Tibial artery (tissue), 4 donors: ENCODE results near the gene ITGB1BP1.

Experiments
- DNase-seq, 2 donors: peaks; one replicate each; pipeline ENCODE4 v3.0.0-alpha.2; 2019
- H3K27ac ChIP-seq, 2 donors: fragments of 200-600 bp; sonication (generic) in 1 of 2; 1 replicate in 1 of 2; 2 replicates in 1 of 2; pipeline ENCODE4 v1.5.1; 2018 to 2019; ENCODE audit warnings: mild to moderate bottlenecking in 1 of 2
- H3K27me3 ChIP-seq, 2 donors: fragments of 200-600 bp; sonication (generic) in 1 of 2; one replicate each; pipeline versions ENCODE4 v1.5.1 to v1.6.0; 2016 to 2019
- H3K36me3 ChIP-seq, 3 donors: fragments of 200-600 bp; sonication (generic) in 2 of 3; one replicate each; pipeline ENCODE4 v1.5.1; 2016 to 2019; ENCODE audit warnings: mild to moderate bottlenecking in 2 of 3
- H3K4me1 ChIP-seq, 4 donors: fragments of 200-600 bp; sonication (generic) in 2 of 4; 1 replicate in 3 of 4; 2 replicates in 1 of 4; pipeline ENCODE4 v1.5.1; 2016 to 2019
- H3K4me3 ChIP-seq, 2 donors: fragments of 200-600 bp; sonication (generic) in 1 of 2; 1 replicate in 1 of 2; 2 replicates in 1 of 2; pipeline ENCODE4 v1.5.1; 2018 to 2019; ENCODE audit warnings: mild to moderate bottlenecking in 2 of 2
- H3K9me3 ChIP-seq, 3 donors: fragments of 200-600 bp; sonication (generic) in 1 of 3; one replicate each; pipeline ENCODE4 v1.5.1; 2016 to 2019
- CTCF ChIP-seq, 2 experiments: fragments of 200-600 bp in 1 of 2; fragments of 450-650 bp in 1 of 2; IDR thresholded peaks; one replicate each; pipeline ENCODE4 v1.5.1; 2017 to 2019; ENCODE audit warnings: antibody characterized with exemption in 2 of 2, mild to moderate bottlenecking in 1 of 2, moderate library complexity in 1 of 2
- intact Hi-C: fragments of 100-400 bp; cut with DNase I; formaldehyde crosslinking; loops from one replicate; pipeline ENCODE4 v1.15.0; 2023; ENCODE audit warnings: low total_unique reads

The ITGB1BP1 gene

GRCh38 chr2:9412781-9413180 is 10.5 kb downstream of the ITGB1BP1 start:
- no peaks in the 10 kb centered on the region for H3K27me3 ChIP-seq
- H3K9me3 ChIP-seq: no peaks in the 10 kb centered on the region
- intact Hi-C loops: no loop called here
- H3K4me1 ChIP-seq: peaks cover 0 to 11% (median 0%) of the 10 kb centered on the region in 4 donors
- no peak for DNase-seq
- H3K36me3 ChIP-seq: peaks cover 0 to 52% (median 14%) of the 10 kb centered on the region in 3 donors
- no peak for TF ChIP-seq CTCF (IDR thresholded peaks at IDR 0.05)
- no peak overlapping the region for H3K27ac ChIP-seq
- no peak overlapping the region for H3K4me3 ChIP-seq

- H3K27me3 ChIP-seq: no peaks in the 10 kb centered on the region
- no peaks in the 10 kb centered on the region for H3K9me3 ChIP-seq
- no peak for DNase-seq
- peaks cover 0 to 16% (median 0%) of the 10 kb centered on the region in 4 donors for H3K4me1 ChIP-seq
- H3K36me3 ChIP-seq: peaks cover 0 to 62% (median 24%) of the 10 kb centered on the region in 3 donors
- no peak overlapping the region for H3K27ac ChIP-seq
- intact Hi-C loops: no loop called here
- no peak for TF ChIP-seq CTCF (IDR thresholded peaks at IDR 0.05)
- H3K4me3 ChIP-seq: no peak overlapping the region
Observed at GRCh38 chr2:9410108-9410507, 13.2 kb downstream of the ITGB1BP1 start.

GRCh38 chr2:9408641-9409151 is 14.6 kb downstream of the ITGB1BP1 start:
- H3K4me3 ChIP-seq: no peak overlapping the region
- DNase-seq: no peak
- no peaks in the 10 kb centered on the region for H3K9me3 ChIP-seq
- intact Hi-C loops: no loop called here
- H3K36me3 ChIP-seq: peaks cover 0 to 58% (median 27%) of the 10 kb centered on the region in 3 donors
- peak overlapping the region in 1 of 2 donors; percentile 27 for H3K27ac ChIP-seq
- TF ChIP-seq CTCF (IDR thresholded peaks at IDR 0.05): no peak
- H3K4me1 ChIP-seq: peaks cover 0 to 16% (median 0%) of the 10 kb centered on the region in 4 donors
- no peaks in the 10 kb centered on the region for H3K27me3 ChIP-seq

GRCh38 chr2:9407363-9407811 is 15.9 kb downstream of the ITGB1BP1 start:
- intact Hi-C loops: no loop called here
- Histone ChIP-seq H3K4me3 (no peak overlapping the region), H3K9me3 (no peaks in the 10 kb centered on the region), H3K27ac (no peak overlapping the region), H3K36me3 (peaks cover 0 to 59% (median 37%) of the 10 kb centered on the region in 3 donors), H3K27me3 (no peaks in the 10 kb centered on the region), H3K4me1 (peaks cover 0 to 16% (median 0%) of the 10 kb centered on the region in 4 donors)
- TF ChIP-seq CTCF (IDR thresholded peaks at IDR 0.05): no peak
- no peak for DNase-seq

- H3K27me3 ChIP-seq: no peaks in the 10 kb centered on the region
- H3K4me1 ChIP-seq: peaks cover 0 to 16% (median 0%) of the 10 kb centered on the region in 4 donors
- intact Hi-C loops: no loop called here
- no peak overlapping the region for H3K27ac ChIP-seq
- H3K36me3 ChIP-seq: peaks cover 6 to 59% (median 38%) of the 10 kb centered on the region in 3 donors
- H3K9me3 ChIP-seq: no peaks in the 10 kb centered on the region
- TF ChIP-seq CTCF (IDR thresholded peaks at IDR 0.05): no peak
- DNase-seq: no peak
- no peak overlapping the region for H3K4me3 ChIP-seq
Observed at GRCh38 chr2:9406529-9407362, 16.6 kb downstream of the ITGB1BP1 start.
